ENCODE measurements around the gene MAPK8IP1.

MAPK8IP1 gene

GRCh38 chr11:45860348-45860747 is 25.1 kb upstream of the MAPK8IP1 start:
- DNase-seq, result no peak

- DNase-seq, result no peak
Measured at GRCh38 chr11:45860764-45861510, 24.5 kb upstream of the MAPK8IP1 start.

GRCh38 chr11:45864041-45864440 is 21.4 kb upstream of the MAPK8IP1 start:
- no peak for DNase-seq

- DNase-seq, result no peak
Measured at GRCh38 chr11:45869551-45869950, 15.9 kb upstream of the MAPK8IP1 start.

GRCh38 chr11:45870706-45871105 is 14.7 kb upstream of the MAPK8IP1 start:
- DNase-seq, result no peak

GRCh38 chr11:45871638-45872037 is 13.8 kb upstream of the MAPK8IP1 start:
- no peak for DNase-seq

- DNase-seq, result no peak
Measured at GRCh38 chr11:45872651-45873356, 12.6 kb upstream of the MAPK8IP1 start.

- DNase-seq, result no peak
Measured at GRCh38 chr11:45876401-45876800, 9.1 kb upstream of the MAPK8IP1 start.

GRCh38 chr11:45877221-45877620 is 8.2 kb upstream of the MAPK8IP1 start:
- DNase-seq, result no peak

GRCh38 chr11:45877845-45878244 is 7.6 kb upstream of the MAPK8IP1 start:
- DNase-seq, result no peak

GRCh38 chr11:45879803-45880686 is 5.4 kb upstream of the MAPK8IP1 start:
- DNase-seq, result no peak

GRCh38 chr11:45880772-45881570 is 4.5 kb upstream of the MAPK8IP1 start:
- no peak for DNase-seq

- no peak for DNase-seq
Measured at GRCh38 chr11:45881708-45882368, 3.6 kb upstream of the MAPK8IP1 start.

- no peak for DNase-seq
Measured at GRCh38 chr11:45884596-45885185, 760 bp upstream of the MAPK8IP1 start.

GRCh38 chr11:45885921-45886721 is 670 bp downstream of the MAPK8IP1 start:
- no peak for DNase-seq

- no peak for DNase-seq
Measured at GRCh38 chr11:45886816-45887520, 1.5 kb downstream of the MAPK8IP1 start.

GRCh38 chr11:45887587-45887986 is 2.1 kb downstream of the MAPK8IP1 start:
- no peak for DNase-seq

- no peak for DNase-seq
Measured at GRCh38 chr11:45889555-45889954, 4.1 kb downstream of the MAPK8IP1 start.

- no peak for DNase-seq
Measured at GRCh38 chr11:45889966-45890365, 4.5 kb downstream of the MAPK8IP1 start.

Data from effector CD8-positive, alpha-beta T cell (primary cell).